IMR-90 (cell line): ENCODE measurements around the gene NPEPL1. TPM values are rescaled to one million over a fixed set of nuclear protein-coding genes. Genes with fewer than 3 reads are reported as not detected.

ENCODE experiments used
- ATAC-seq: fragments of 200-7000 bp; cut with Tn5 transposase; 2 replicates; pipeline ENCODE4 v1.9.1; 2020; ENCODE audit warnings: low read depth, mild to moderate bottlenecking, moderate library complexity
- BruUV-seq: library from RNA; stranded (reverse); fragments of 400-500 nt; replicated peaks from 2 replicates; lab custom pipeline; 2021; lab: Mats Ljungman, UMichigan
- CTCF ChIA-PET: fragments of 300-600 bp; formaldehyde crosslinking; extraction: SDS; loops from one replicate; lab custom pipeline; 2021; ENCODE audit warnings: antibody characterized with exemption; lab: Yijun Ruan, JAX
- POLR2A ChIA-PET: fragments of 300-600 bp; sonication (Branson Sonifier 250); formaldehyde crosslinking; loops from one replicate; lab custom pipeline; 2022; ENCODE audit warnings: antibody characterized with exemption; ENCODE audit not compliant: unreplicated experiment; lab: Charles Lee
- DNase-seq: peaks from one replicate; pipeline ENCODE4 v3.0.0; 2013
- H2AFZ ChIP-seq: replicated peaks from 2 replicates; pipeline ENCODE3; 2013; ENCODE audit warnings: low read length, mild to moderate bottlenecking; ENCODE audit not compliant: poor library complexity
- H2AK5ac ChIP-seq: 2 replicates; pipeline ENCODE4 v1.6.1; 2013; ENCODE audit warnings: low read depth, low read length, inconsistent platforms
- H2AK9ac ChIP-seq: replicated peaks from 2 replicates; pipeline ENCODE3; 2013; ENCODE audit warnings: mild to moderate bottlenecking, low read depth, low read length, moderate library complexity; ENCODE audit not compliant: poor library complexity
- H2BK120ac ChIP-seq: 2 replicates; pipeline ENCODE4 v1.6.1; 2013; ENCODE audit warnings: low read depth, low read length, inconsistent platforms
- H2BK15ac ChIP-seq: 3 replicates; pipeline ENCODE4 v1.6.1; 2013; ENCODE audit warnings: low read depth, low read length, inconsistent platforms
- H2BK20ac ChIP-seq: 2 replicates; pipeline ENCODE4 v1.6.1; 2013; ENCODE audit warnings: low read depth, mild to moderate bottlenecking, inconsistent platforms, low read length, moderate library complexity
- H2BK5ac ChIP-seq: 2 replicates; pipeline ENCODE4 v1.6.1; 2013; ENCODE audit warnings: mild to moderate bottlenecking, low read depth, low read length, inconsistent platforms; ENCODE audit not compliant: poor library complexity, severe bottlenecking
- H3K14ac ChIP-seq: replicated peaks from 2 replicates; pipeline ENCODE4 v1.6.1; 2013; ENCODE audit warnings: low read depth, low read length, inconsistent platforms
- H3K18ac ChIP-seq: 2 replicates; pipeline ENCODE4 v1.6.1; 2013; ENCODE audit warnings: low read depth, low read length, control low read depth
- H3K23ac ChIP-seq: 2 replicates; pipeline ENCODE4 v1.6.1; 2013; ENCODE audit warnings: low read depth, low read length, inconsistent platforms
- H3K27ac ChIP-seq: 2 replicates; pipeline ENCODE4 v1.5.1; 2013; ENCODE audit warnings: mild to moderate bottlenecking, control low read depth, low read length; ENCODE audit not compliant: insufficient read depth
- H3K27me3 ChIP-seq: 2 replicates; pipeline ENCODE4 v1.6.1; 2013; ENCODE audit warnings: low read length; ENCODE audit not compliant: control insufficient read depth, insufficient read depth
- H3K36me3 ChIP-seq: 2 replicates; pipeline ENCODE4 v1.6.1; 2013; ENCODE audit warnings: low read length, mixed read lengths; ENCODE audit not compliant: control insufficient read depth, insufficient read depth
- H3K4ac ChIP-seq: 2 replicates; pipeline ENCODE4 v1.6.1; 2013; ENCODE audit warnings: low read depth, low read length, inconsistent platforms
- H3K4me1 ChIP-seq: 2 replicates; pipeline ENCODE4 v1.6.1; 2013; ENCODE audit warnings: low read length, mixed read lengths; ENCODE audit not compliant: control insufficient read depth, insufficient read depth
- H3K4me2 ChIP-seq: 2 replicates; pipeline ENCODE4 v1.6.1; 2013; ENCODE audit warnings: low read depth, mild to moderate bottlenecking, control low read depth, low read length, moderate library complexity
- H3K4me3 ChIP-seq: 2 replicates; pipeline ENCODE4 v1.5.1; 2013; ENCODE audit warnings: low read depth, mild to moderate bottlenecking, control low read depth, low read length, moderate library complexity; ENCODE audit not compliant: insufficient read depth
- H3K56ac ChIP-seq: 2 replicates; pipeline ENCODE4 v1.6.1; 2013; ENCODE audit warnings: low read length, inconsistent platforms; ENCODE audit not compliant: insufficient read depth; ENCODE audit errors: extremely low read depth
- H3K79me1 ChIP-seq, 2 experiments: 2 replicates each; pipeline ENCODE4 v1.6.1; 2013; ENCODE audit warnings: low read length in 2 of 2, inconsistent platforms in 1 of 2, low read depth in 1 of 2
- H3K9ac ChIP-seq: 2 replicates; pipeline ENCODE4 v1.6.1; 2013; ENCODE audit warnings: low read depth, low read length, control low read depth
- H3K9me1 ChIP-seq: 2 replicates; pipeline ENCODE4 v1.6.1; 2013; ENCODE audit warnings: low read length, inconsistent platforms; ENCODE audit not compliant: insufficient read depth
- H3K9me3 ChIP-seq: 2 replicates; pipeline ENCODE4 v1.6.1; 2013; ENCODE audit warnings: low read length; ENCODE audit not compliant: control insufficient read depth, insufficient read depth
- H4K20me1 ChIP-seq: 2 replicates; pipeline ENCODE4 v1.6.1; 2013; ENCODE audit warnings: low read length, inconsistent platforms; ENCODE audit not compliant: insufficient read depth
- H4K5ac ChIP-seq: 2 replicates; pipeline ENCODE4 v1.6.1; 2013; ENCODE audit warnings: mild to moderate bottlenecking, low read depth, low read length, control low read depth
- H4K8ac ChIP-seq, 2 experiments: 2 replicates each; pipeline ENCODE4 v1.6.1; 2013; ENCODE audit warnings: low read depth in 2 of 2, low read length in 2 of 2, control low read depth in 1 of 2, inconsistent platforms in 1 of 2
- H4K91ac ChIP-seq: 2 replicates; pipeline ENCODE4 v1.6.1; 2013; ENCODE audit warnings: low read depth, low read length, inconsistent platforms; ENCODE audit not compliant: insufficient read depth
- BHLHE40 ChIP-seq: fragments of 150-350 bp; IDR thresholded peaks from 2 replicates; pipeline ENCODE4 v1.6.1; 2016; ENCODE audit warnings: mild to moderate bottlenecking, low read depth, low read length
- CEBPB ChIP-seq: IDR thresholded peaks from 2 replicates; pipeline ENCODE4 v1.6.1; 2012; ENCODE audit warnings: low read depth, low read length, improper control_type of control experiment
- CHD1 ChIP-seq: IDR thresholded peaks from 2 replicates; pipeline ENCODE4 v1.6.1; 2012; ENCODE audit warnings: low read depth, low read length, improper control_type of control experiment
- CTCF ChIP-seq: conservative IDR thresholded peaks from 2 replicates; pipeline ENCODE4 v1.5.1; 2012; ENCODE audit warnings: mild to moderate bottlenecking, low read depth, low read length, improper control_type of control experiment
- ELK1 ChIP-seq: fragments of 150-350 bp; IDR thresholded peaks from 2 replicates; pipeline ENCODE4 v1.6.1; 2016; ENCODE audit warnings: low read depth, mild to moderate bottlenecking, low read length, moderate library complexity, borderline replicate concordance
- FOS ChIP-seq: fragments of 150-350 bp; IDR thresholded peaks from 2 replicates; pipeline ENCODE4 v1.6.1; 2016; ENCODE audit warnings: low read depth, low read length
- MAFK ChIP-seq: IDR thresholded peaks from 2 replicates; pipeline ENCODE4 v1.6.1; 2012; ENCODE audit warnings: low read depth, low read length, improper control_type of control experiment
- MAZ ChIP-seq: IDR thresholded peaks from 2 replicates; pipeline ENCODE4 v1.6.1; 2012; ENCODE audit warnings: low read depth, mild to moderate bottlenecking, low read length, improper control_type of control experiment, moderate library complexity, borderline replicate concordance
- MXI1 ChIP-seq: IDR thresholded peaks from 2 replicates; pipeline ENCODE4 v1.6.1; 2012; ENCODE audit warnings: low read depth, mild to moderate bottlenecking, low read length, moderate library complexity, borderline replicate concordance
- NFE2L2 ChIP-seq: fragments of 150-350 bp; IDR thresholded peaks from 2 replicates; pipeline ENCODE4 v1.6.1; 2016; ENCODE audit warnings: low read depth, mild to moderate bottlenecking, low read length
- POLR2A ChIP-seq: IDR thresholded peaks from 2 replicates; pipeline ENCODE4 v1.6.1; 2012; ENCODE audit warnings: mild to moderate bottlenecking, low read depth, low read length
- RAD21 ChIP-seq: IDR thresholded peaks from 2 replicates; pipeline ENCODE4 v1.6.1; 2012; ENCODE audit warnings: low read length, improper control_type of control experiment
- RCOR1 ChIP-seq: IDR thresholded peaks from 2 replicates; pipeline ENCODE4 v1.6.1; 2012; ENCODE audit warnings: mild to moderate bottlenecking, low read length, improper control_type of control experiment; ENCODE audit not compliant: insufficient replicate concordance
- RFX5 ChIP-seq: IDR thresholded peaks from 2 replicates; pipeline ENCODE4 v1.8.0; 2012; ENCODE audit warnings: low read depth, mild to moderate bottlenecking, low read length, moderate library complexity
- SMC3 ChIP-seq: fragments of 150-350 bp; IDR thresholded peaks from 2 replicates; pipeline ENCODE4 v1.6.1; 2016; ENCODE audit warnings: low read depth, mild to moderate bottlenecking, antibody characterized with exemption, low read length, moderate library complexity
- USF2 ChIP-seq: fragments of 150-350 bp; IDR thresholded peaks from 2 replicates; pipeline ENCODE4 v1.6.1; 2017; ENCODE audit warnings: mild to moderate bottlenecking, antibody characterized with exemption, low read length, low read depth
- WGBS, 2 experiments: methylation state at CpG; one replicate each; pipeline versions ENCODE4 v1.1.5 to v1.1.7; 2013; ENCODE audit warnings: missing lambda C conversion rate in 2 of 2; ENCODE audit not compliant: insufficient read length in 1 of 2; ENCODE audit errors: extremely low coverage in 2 of 2; 5-methylcytosine and 5-hydroxymethylcytosine counted together
- dilution Hi-C: fragments of 300-500 bp; cut with HindIII; formaldehyde crosslinking; loops from one replicate; pipeline ENCODE4 v1.14.3; 2018; ENCODE audit warnings: low sequenced_read_pairs; ENCODE audit not compliant: unreplicated experiment
- in situ Hi-C: fragments of 300-500 bp; cut with MboI; formaldehyde crosslinking; loops from 3 replicates; pipeline ENCODE4 v1.14.3; 2019; ENCODE audit warnings: low sequenced_read_pairs, inconsistent platforms, mixed read lengths
- intact Hi-C: fragments of 100-400 bp; cut with micrococcal nuclease; formaldehyde crosslinking; loops from 2 replicates; pipeline ENCODE4 v1.10.0; 2022
- polyA plus RNA-seq, 3 experiments: library from polyadenylated mRNA; depleted of rRNA; stranded (reverse); fragments of >200 nt; gene quantifications; 2 replicates each; pipeline ENCODE4 v1.2.3, GENCODE V29; 2012; ENCODE audit warnings: low replicate concordance in 1 of 3
- total RNA-seq: library from RNA; depleted of rRNA; stranded (reverse); fragments of >200 nt; gene quantifications from 2 replicates; pipeline ENCODE4 v1.2.3, GENCODE V29; 2012

Gene NPEPL1
- total and polyA plus RNA-seq, 2 of the 4 experiments (the other 2 are of a cell fraction) = 6.3 to 10.4 TPM

GRCh38 chr20:58748618-58749017 is 56.0 kb downstream of the NPEPL1 start:
- BruUV-seq = no TSS peak
- H3K36me3 ChIP-seq = no peaks in the 10 kb centered on the region
- POLR2A ChIA-PET = no interaction called here
- no peak overlapping the region for H2BK5ac ChIP-seq
- H3K18ac ChIP-seq = no peak overlapping the region
- WGBS, 2 experiments = no CpG with 5 or more reads among the region's 3 CpGs
- H3K4me1 ChIP-seq = no peaks in the 10 kb centered on the region
- H3K4me2 ChIP-seq = no peak overlapping the region
- no peak for ATAC-seq
- no peak overlapping the region for H3K56ac ChIP-seq
- no peak overlapping the region for H2AFZ ChIP-seq
- intact Hi-C loops = no loop called here
- H3K14ac ChIP-seq = no peak overlapping the region
- no peak overlapping the region for H3K27ac ChIP-seq
- H3K9me3 ChIP-seq = no peaks in the 10 kb centered on the region
- H3K4ac ChIP-seq = no peak overlapping the region
- H3K79me1 ChIP-seq = no peaks in the 10 kb centered on the region
- H3K9ac ChIP-seq = no peak overlapping the region
- no peak overlapping the region for H3K23ac ChIP-seq
- DNase-seq = no peak
- no peak overlapping the region for H2AK9ac ChIP-seq
- dilution Hi-C loops = no loop called here
- no peak overlapping the region for H2BK15ac ChIP-seq
- CTCF ChIA-PET = no interaction called here
- H3K27me3 ChIP-seq = peaks cover 37% of the 10 kb centered on the region
- no peak overlapping the region for H4K91ac ChIP-seq
- H2BK120ac ChIP-seq = no peak overlapping the region
- H4K5ac ChIP-seq = no peak overlapping the region
- no peak overlapping the region for H2BK20ac ChIP-seq
- no peaks in the 10 kb centered on the region for H4K20me1 ChIP-seq
- TF ChIP-seq USF2 (no peak), MAFK (no peak), RCOR1 (no peak), BHLHE40 (no peak), RFX5 (no peak), CHD1 (no peak), RAD21 (no peak), FOS (no peak), MXI1 (no peak), SMC3 (no peak), ELK1 (no peak), MAZ (no peak), CTCF (no peak), CEBPB (no peak), NFE2L2 (no peak), POLR2A (no peak)
- H4K8ac ChIP-seq = no peak overlapping the region
- in situ Hi-C loops = no loop called here
- no peak overlapping the region for H2AK5ac ChIP-seq
- H3K4me3 ChIP-seq = no peak overlapping the region
- no peaks in the 10 kb centered on the region; the same call in 1 of the 2 replicates for H3K9me1 ChIP-seq
